ENCODE measurements around the gene THAP7.

Gene THAP7

GRCh38 chr22:20977516-20978170, 24.3 kb downstream of the THAP7 start:
- TF ChIP-seq, protein P1, sequence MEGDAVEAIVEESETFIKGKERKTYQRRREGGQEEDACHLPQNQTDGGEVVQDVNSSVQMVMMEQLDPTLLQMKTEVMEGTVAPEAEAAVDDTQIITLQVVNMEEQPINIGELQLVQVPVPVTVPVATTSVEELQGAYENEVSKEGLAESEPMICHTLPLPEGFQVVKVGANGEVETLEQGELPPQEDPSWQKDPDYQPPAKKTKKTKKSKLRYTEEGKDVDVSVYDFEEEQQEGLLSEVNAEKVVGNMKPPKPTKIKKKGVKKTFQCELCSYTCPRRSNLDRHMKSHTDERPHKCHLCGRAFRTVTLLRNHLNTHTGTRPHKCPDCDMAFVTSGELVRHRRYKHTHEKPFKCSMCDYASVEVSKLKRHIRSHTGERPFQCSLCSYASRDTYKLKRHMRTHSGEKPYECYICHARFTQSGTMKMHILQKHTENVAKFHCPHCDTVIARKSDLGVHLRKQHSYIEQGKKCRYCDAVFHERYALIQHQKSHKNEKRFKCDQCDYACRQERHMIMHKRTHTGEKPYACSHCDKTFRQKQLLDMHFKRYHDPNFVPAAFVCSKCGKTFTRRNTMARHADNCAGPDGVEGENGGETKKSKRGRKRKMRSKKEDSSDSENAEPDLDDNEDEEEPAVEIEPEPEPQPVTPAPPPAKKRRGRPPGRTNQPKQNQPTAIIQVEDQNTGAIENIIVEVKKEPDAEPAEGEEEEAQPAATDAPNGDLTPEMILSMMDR (conservative IDR thresholded peaks at IDR 0.05; ENCODE audit: low read depth, low read length), result no peak
- DNase-seq (ENCODE audit: low read depth), result no peak
- no peak overlapping the region for H3K4me3 ChIP-seq (ENCODE audit: low read length)

DNA sequence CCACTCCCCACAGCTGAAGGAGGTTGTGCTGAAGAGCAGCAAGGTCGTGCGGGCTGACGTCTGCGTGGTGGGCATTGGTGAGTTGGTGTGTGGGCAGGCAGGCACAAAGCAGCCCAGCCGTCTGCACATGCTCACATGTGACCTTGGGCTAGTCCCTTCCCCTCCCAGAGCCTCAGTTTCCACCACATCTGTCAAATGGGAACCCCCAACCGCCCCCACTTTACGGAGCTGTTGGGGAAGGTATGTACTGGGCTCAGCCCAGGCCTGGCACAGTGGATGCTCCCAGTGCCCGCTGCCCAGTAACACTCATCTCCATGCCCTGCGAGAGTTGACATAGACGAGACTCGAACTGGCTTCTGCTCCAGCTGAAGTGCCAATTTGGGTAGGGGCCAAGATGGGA, 24.9 kb downstream of the THAP7 start:
- TF ChIP-seq, protein P1 (conservative IDR thresholded peaks at IDR 0.05; ENCODE audit: low read depth, low read length), result no peak
- H3K4me3 ChIP-seq (ENCODE audit: low read length), result no peak overlapping the region
- DNase-seq (ENCODE audit: low read depth), result no peak

DNA sequence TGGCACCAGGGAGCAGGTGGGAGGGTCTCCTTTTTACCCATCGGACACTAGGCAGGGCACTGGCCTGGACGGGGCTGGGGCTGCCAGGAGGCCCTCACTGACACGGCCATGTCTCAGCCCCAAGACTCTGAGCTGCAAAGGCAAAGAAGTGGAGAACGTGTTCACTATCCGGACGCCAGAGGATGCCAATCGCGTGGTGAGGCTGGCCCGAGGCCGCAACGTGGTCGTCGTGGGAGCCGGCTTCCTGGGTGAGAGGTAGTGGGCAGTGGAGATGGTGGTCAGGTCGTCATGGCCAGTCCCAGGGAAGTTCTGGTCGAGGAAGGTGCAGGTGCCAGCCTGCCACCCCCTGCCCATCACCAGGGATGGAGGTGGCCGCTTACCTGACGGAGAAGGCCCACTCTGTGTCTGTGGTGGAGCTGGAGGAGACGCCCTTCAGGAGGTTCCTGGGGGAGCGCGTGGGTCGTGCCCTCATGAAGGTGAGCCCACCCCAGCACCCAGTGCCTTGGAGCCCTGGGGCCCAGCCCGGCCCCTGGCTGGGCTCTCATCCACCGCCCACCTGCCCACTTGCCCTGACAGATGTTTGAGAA, 25.5 kb downstream of the THAP7 start:
- DNase-seq (ENCODE audit: low read depth), result no peak
- TF ChIP-seq, protein P1 (conservative IDR thresholded peaks at IDR 0.05; ENCODE audit: low read depth, low read length), result no peak
- no peak overlapping the region for H3K4me3 ChIP-seq (ENCODE audit: low read length)

GRCh38 chr22:20975541-20976290, 26.2 kb downstream of the THAP7 start:
- TF ChIP-seq, protein P1 (conservative IDR thresholded peaks at IDR 0.05; ENCODE audit: low read depth, low read length), result no peak
- no peak overlapping the region for H3K4me3 ChIP-seq (ENCODE audit: low read length)
- DNase-seq (ENCODE audit: low read depth), result no peak

DNA sequence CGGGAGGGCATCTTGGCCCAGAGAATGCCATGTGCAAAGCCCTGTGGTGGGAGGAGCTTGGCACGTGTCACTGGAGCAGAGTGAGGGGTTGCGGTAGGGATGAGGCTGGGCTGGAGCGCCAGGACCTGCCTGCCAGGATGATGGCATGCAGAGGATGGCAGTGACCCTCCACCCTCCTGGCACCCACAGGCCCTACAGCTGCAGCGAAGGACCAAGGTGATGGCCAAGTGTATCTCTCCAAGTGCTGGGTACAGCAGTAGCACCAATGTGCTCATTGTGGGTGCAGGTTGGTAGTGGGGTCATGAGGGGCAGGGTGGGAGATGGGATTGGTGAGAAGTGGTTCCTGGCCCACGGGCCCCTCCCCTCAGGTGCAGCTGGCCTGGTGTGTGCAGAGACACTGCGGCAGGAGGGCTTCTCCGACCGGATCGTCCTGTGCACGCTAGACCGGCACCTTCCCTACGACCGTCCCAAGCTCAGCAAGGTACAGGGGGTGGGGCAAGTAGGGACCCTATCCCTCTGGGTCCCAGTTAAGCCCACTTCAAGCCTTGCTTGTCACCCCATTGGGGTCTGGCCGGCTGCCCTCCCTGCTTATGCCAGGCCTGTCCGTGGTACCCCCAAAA, 27.5 kb downstream of the THAP7 start:
- TF ChIP-seq, protein P1 (conservative IDR thresholded peaks at IDR 0.05; ENCODE audit: low read depth, low read length), result no peak
- no peak overlapping the region for H3K4me3 ChIP-seq (ENCODE audit: low read length)
- no peak for DNase-seq (ENCODE audit: low read depth)

DNA sequence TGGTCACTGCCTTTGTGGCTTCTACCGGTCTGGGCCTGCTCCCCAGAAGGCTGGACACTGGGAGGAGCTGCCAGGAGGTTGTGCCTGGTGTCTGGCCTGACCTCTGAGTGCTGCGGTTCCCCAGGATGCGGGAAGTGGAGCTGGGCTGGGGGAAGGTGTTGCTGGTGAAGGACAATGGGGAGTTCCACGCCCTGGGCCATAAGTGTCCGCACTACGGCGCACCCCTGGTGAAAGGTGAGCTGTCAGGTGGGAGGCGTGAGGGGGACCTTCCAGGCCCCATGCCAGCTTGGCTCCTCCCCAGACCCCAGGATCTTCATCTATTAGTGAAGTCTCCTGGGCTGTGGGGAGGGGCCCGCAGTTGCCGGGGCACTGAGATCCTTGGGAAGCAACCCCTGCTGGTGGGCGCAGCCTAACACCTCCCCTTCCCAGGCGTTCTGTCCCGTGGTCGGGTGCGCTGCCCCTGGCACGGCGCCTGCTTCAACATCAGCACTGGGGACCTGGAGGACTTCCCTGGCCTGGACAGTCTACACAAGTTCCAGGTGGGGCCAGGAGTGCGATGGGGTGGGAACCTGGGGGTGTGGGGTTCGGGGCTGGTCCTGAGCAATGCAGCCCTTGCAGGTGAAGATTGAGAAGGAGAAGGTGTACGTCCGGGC, 28.2 kb downstream of the THAP7 start:
- H3K4me3 ChIP-seq (ENCODE audit: low read length), result no peak overlapping the region
- DNase-seq (ENCODE audit: low read depth), result no peak
- TF ChIP-seq, protein P1 (conservative IDR thresholded peaks at IDR 0.05; ENCODE audit: low read depth, low read length), result no peak
